K562 (cell line): ENCODE measurements around the gene RFT1. TPM values are rescaled to one million over a fixed set of nuclear protein-coding genes. Genes with fewer than 3 reads are reported as not detected.

Experiments
- ATAC-seq: fragments of 200-7000 bp; cut with Tn5 transposase; 3 replicates; pipeline ENCODE4 v1.9.1; 2020; ENCODE audit warnings: moderate library complexity
- BruUV-seq: library from RNA; stranded (reverse); fragments of 400-500 nt; replicated peaks from 2 replicates; lab custom pipeline; 2021; lab: Mats Ljungman, UMichigan
- CTCF ChIA-PET: fragments of 300-600 bp; formaldehyde crosslinking; extraction: SDS; loops from one replicate; lab custom pipeline; 2021; ENCODE audit warnings: low intra/inter-chr PET ratio; lab: Yijun Ruan, JAX
- POLR2A ChIA-PET: fragments of 300-600, 350-650 bp; sonication (Branson Sonifier 250); formaldehyde crosslinking; extraction: SDS; loops from one replicate; lab custom pipeline; 2021; ENCODE audit warnings: antibody characterized with exemption, inconsistent platforms; lab: Yijun Ruan, JAX
- DNase-seq, 4 experiments: peaks; one replicate each; pipeline versions ENCODE4 v3.0.0 to v3.0.0-alpha.2; 2011 to 2018; ENCODE audit warnings: low spot score in 3 of 4, mixed read lengths in 3 of 4; ENCODE audit errors: extremely low read depth in 1 of 4
- FAIRE-seq: peaks from 2 replicates; lab custom pipeline; 2011; peaks lifted over from hg19 to GRCh38; lab: Jason Lieb, UNC
- H2AFZ ChIP-seq: 2 replicates; pipeline ENCODE4 v1.6.0; 2011; ENCODE audit warnings: low read depth, low read length, control low read depth, inconsistent platforms
- H3K27ac ChIP-seq: fragments of 200-600 bp; 3 replicates; pipeline ENCODE4 v1.8.0; 2011; ENCODE audit warnings: low read depth, mild to moderate bottlenecking, control low read depth, inconsistent platforms, low read length, moderate library complexity, mixed read lengths; ENCODE audit errors: extremely low read depth
- H3K27me3 ChIP-seq, 2 experiments: fragments of 300-600 bp in 1 of 2; 2 replicates in 1 of 2; 3 replicates in 1 of 2; pipeline versions ENCODE4 v1.6.0 to v1.8.0; 2011; ENCODE audit warnings: inconsistent platforms in 2 of 2, low read length in 2 of 2, mild to moderate bottlenecking in 1 of 2, mixed read lengths in 1 of 2, moderate library complexity in 1 of 2; ENCODE audit not compliant: control insufficient read depth in 2 of 2, insufficient read depth in 2 of 2
- H3K36me3 ChIP-seq: fragments of 300-600 bp; 3 replicates; pipeline ENCODE4 v1.8.0; 2011; ENCODE audit warnings: mild to moderate bottlenecking, low read length, inconsistent platforms; ENCODE audit not compliant: control insufficient read depth, insufficient read depth
- H3K4me1 ChIP-seq, 2 experiments: fragments of 200-600 bp in 1 of 2; replicated peaks in 1 of 2; 2 replicates in 1 of 2; 3 replicates in 1 of 2; pipeline versions ENCODE4 v1.5.1 to v1.8.0; 2011; ENCODE audit warnings: inconsistent platforms in 2 of 2, low read length in 2 of 2, mild to moderate bottlenecking in 1 of 2, mixed read lengths in 1 of 2, moderate library complexity in 1 of 2; ENCODE audit not compliant: control insufficient read depth in 2 of 2, insufficient read depth in 2 of 2
- H3K4me2 ChIP-seq: 2 replicates; pipeline ENCODE4 v1.6.1; 2011; ENCODE audit warnings: low read length, control low read depth, inconsistent platforms, mixed read lengths; ENCODE audit not compliant: insufficient read depth
- H3K4me3 ChIP-seq: fragments of 200-600 bp; sonication (generic), shearing (Covaris generic); 2 replicates; pipeline ENCODE4 v1.5.1; 2016; ENCODE audit warnings: control low read depth, inconsistent platforms
- H3K79me2 ChIP-seq: fragments of 200-600 bp; 3 replicates; pipeline ENCODE4 v1.8.0; 2011; ENCODE audit warnings: low read length, inconsistent platforms; ENCODE audit not compliant: control insufficient read depth, insufficient read depth
- H3K9ac ChIP-seq, 2 experiments: 2 replicates each; pipeline versions ENCODE4 v1.6.0 to v1.6.1; 2011; ENCODE audit warnings: low read depth in 2 of 2, low read length in 2 of 2, control low read depth in 1 of 2, inconsistent platforms in 1 of 2, mild to moderate bottlenecking in 1 of 2, mixed read lengths in 1 of 2; ENCODE audit not compliant: insufficient read depth in 1 of 2
- H3K9me1 ChIP-seq: one replicate; pipeline ENCODE4 v1.6.0; 2011; ENCODE audit warnings: inconsistent platforms, mild to moderate bottlenecking, low read length, moderate library complexity; ENCODE audit not compliant: control insufficient read depth, insufficient read depth
- H3K9me3 ChIP-seq: replicated peaks from 2 replicates; pipeline ENCODE4 v1.5.1; 2011; ENCODE audit warnings: low read depth, low read length, inconsistent platforms; ENCODE audit not compliant: control insufficient read depth, insufficient read depth
- H4K20me1 ChIP-seq: replicated peaks from 2 replicates; pipeline ENCODE4 v1.6.1; 2011; ENCODE audit warnings: low read length, inconsistent platforms, mixed read lengths; ENCODE audit not compliant: control insufficient read depth, insufficient read depth
- BRCA1 ChIP-seq, 2 experiments: fragments of 450-650 bp in 1 of 2; sonication (generic) in 1 of 2; formaldehyde crosslinking in 1 of 2; IDR thresholded peaks; 2 replicates each; pipeline versions ENCODE4 v1.5.0 to v1.6.1; 2017 to 2020; ENCODE audit warnings: mild to moderate bottlenecking in 1 of 2, missing genetic modification reagents in 1 of 2
- CAMTA2 ChIP-seq: fragments of 250-450 bp; sonication (Bioruptor Pico); conservative IDR thresholded peaks from 2 replicates; pipeline ENCODE4 v1.5.1; 2022
- CEBPB ChIP-seq: fragments of 450-650 bp; IDR thresholded peaks from 2 replicates; pipeline ENCODE4 v1.6.1; 2016; ENCODE audit warnings: missing genetic modification characterization, missing compliant biosample characterization
- EP300 ChIP-seq: IDR thresholded peaks from 2 replicates; pipeline ENCODE4 v1.6.1; 2012; ENCODE audit warnings: low read length, improper control_type of control experiment
- ETV1 ChIP-seq: fragments of 450-650 bp; conservative IDR thresholded peaks from 2 replicates; pipeline ENCODE4 v1.6.1; 2016; ENCODE audit warnings: missing genetic modification characterization, control low read depth, low read depth, missing compliant biosample characterization
- FOS ChIP-seq: IDR thresholded peaks from 3 replicates; pipeline ENCODE4 v1.6.1; 2011; ENCODE audit not compliant: insufficient read length; ENCODE audit errors: extremely low read depth
- FOXK2 ChIP-seq, 2 experiments: fragments of 450-650 bp; IDR thresholded peaks in 1 of 2; conservative IDR thresholded peaks in 1 of 2; 2 replicates each; pipeline ENCODE4 v1.6.1; 2016; ENCODE audit warnings: low read depth in 2 of 2, mild to moderate bottlenecking in 1 of 2
- MAFF ChIP-seq: IDR thresholded peaks from 2 replicates; pipeline ENCODE4 v1.6.1; 2012; ENCODE audit warnings: low read length, improper control_type of control experiment
- PPARD ChIP-seq: fragments of 250-450 bp; sonication (Bioruptor Pico); IDR thresholded peaks from 2 replicates; pipeline ENCODE4 v1.8.0; 2022; ENCODE audit warnings: inconsistent platforms, mild to moderate bottlenecking, moderate library complexity
- RHOXF2B ChIP-seq: fragments of 250-450 bp; sonication (Bioruptor Pico); conservative IDR thresholded peaks from 2 replicates; pipeline ENCODE4 v1.5.1; 2021
- TSC22D4 ChIP-seq: fragments of 450-650 bp; IDR thresholded peaks from 2 replicates; pipeline ENCODE4 v1.6.1; 2016; ENCODE audit warnings: missing genetic modification characterization, missing biosample characterization, control low read depth
- ZNF12 ChIP-seq: sonication (generic); formaldehyde crosslinking; IDR thresholded peaks from 2 replicates; pipeline ENCODE4 v1.4.0; 2020; ENCODE audit warnings: mild to moderate bottlenecking, missing genetic modification reagents
- ZNF75A ChIP-seq: fragments of 450-650 bp; formaldehyde crosslinking; IDR thresholded peaks from 2 replicates; pipeline ENCODE4 v1.4.0; 2020; ENCODE audit warnings: mild to moderate bottlenecking
- WGBS: fragments of 100-300 bp; shearing (Covaris generic); methylation state at CpG from one replicate; pipeline ENCODE4 v1.1.6; 2016; ENCODE audit warnings: low coverage, mixed read lengths; ENCODE audit not compliant: insufficient coverage; ENCODE audit errors: missing lambda C conversion rate; 5-methylcytosine and 5-hydroxymethylcytosine counted together
- in situ Hi-C: fragments of 300-500 bp; cut with MboI; formaldehyde crosslinking; loops from 4 replicates; pipeline ENCODE4 v1.15.0; 2018; ENCODE audit warnings: inconsistent platforms, mixed read lengths
- intact Hi-C: fragments of 100-400 bp; cut with micrococcal nuclease; formaldehyde crosslinking; loops from 2 replicates; pipeline ENCODE4 v1.14.2; 2022
- polyA plus RNA-seq, 8 experiments: library from polyadenylated mRNA; depleted of rRNA in 4 of 8; stranded (reverse) in 5 of 8; unstranded in 3 of 8; fragments of >200 nt; fragmentation: Nextera tagmentation in 2 of 8; fragmentation: Illumina TruSeq in 1 of 8; extraction: Ambion mirVana in 2 of 8; extraction: Trizol in 1 of 8; gene quantifications; 2 replicates each; pipeline versions ENCODE4 v1.2.1 to v1.2.3, GENCODE V29; 2011 to 2014; ENCODE audit warnings: inconsistent platforms in 1 of 8, missing spikeins in 1 of 8
- total RNA-seq, 7 experiments: library from RNA; depleted of rRNA in 6 of 7; stranded (reverse); fragments of >200 nt in 6 of 7; fragmentation: Illumina TruSeq in 2 of 7; extraction: Trizol in 2 of 7; gene quantifications; 2 replicates each; pipeline versions ENCODE4 v1.2.1 to v1.2.3, GENCODE V29; 2011 to 2021; ENCODE audit warnings: low replicate concordance in 1 of 7
- TF ChIP-seq, protein P1 (sequence below): fragments of 450-650 bp; formaldehyde crosslinking; IDR thresholded peaks from 2 replicates; pipeline ENCODE4 v1.4.0; 2022; ENCODE audit warnings: missing genetic modification characterization

The RFT1 gene
- total and polyA plus RNA-seq, 9 of the 15 experiments (the other 6 are each of a cell fraction or from before 2014, with no cell fraction given): 4.4 to 23.8 (median 8.9) TPM

DNA sequence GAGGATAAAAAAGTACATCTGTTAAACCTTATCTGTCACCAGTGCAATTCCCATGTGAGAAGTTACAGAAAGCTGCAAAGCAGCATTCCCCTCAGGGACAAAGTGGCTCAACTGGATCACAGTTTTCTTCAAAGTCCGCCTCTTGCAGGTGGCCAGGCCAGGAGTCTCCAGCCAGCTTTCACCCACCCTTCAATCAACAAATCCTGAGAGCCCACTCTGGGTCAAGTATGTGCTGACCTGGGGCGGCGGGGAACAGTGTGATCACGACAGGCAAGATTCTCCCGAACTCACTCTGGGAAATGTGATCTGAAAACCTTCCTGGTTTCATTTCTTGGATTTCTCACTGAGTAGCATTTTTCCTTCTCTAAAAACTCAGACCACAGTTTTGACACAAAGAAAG lies 39.2 kb downstream of the RFT1 start:
- no peak for DNase-seq
- H3K9ac ChIP-seq: no peak overlapping the region
- TF ChIP-seq FOS: no peak
- no peak for TF ChIP-seq FOXK2 (conservative IDR thresholded peaks at IDR 0.05 in 1 of 2, IDR thresholded peaks at IDR 0.05 in 1 of 2; ENCODE audit: low read depth in 2 of 2)
- TF ChIP-seq TSC22D4: no peak
- TF ChIP-seq ZNF12 (CRISPR knock-in tag): no peak
- no peak for TF ChIP-seq EP300
- no peak for TF ChIP-seq CEBPB (tag)
- TF ChIP-seq ZNF75A (CRISPR knock-in tag): no peak
- TF ChIP-seq ETV1 (tag): no peak
- TF ChIP-seq BRCA1 (IDR thresholded peaks at IDR 0.05): no peak
- no peak for TF ChIP-seq BRCA1 (CRISPR knock-in tag; IDR thresholded peaks at IDR 0.05)
- TF ChIP-seq, protein P1, sequence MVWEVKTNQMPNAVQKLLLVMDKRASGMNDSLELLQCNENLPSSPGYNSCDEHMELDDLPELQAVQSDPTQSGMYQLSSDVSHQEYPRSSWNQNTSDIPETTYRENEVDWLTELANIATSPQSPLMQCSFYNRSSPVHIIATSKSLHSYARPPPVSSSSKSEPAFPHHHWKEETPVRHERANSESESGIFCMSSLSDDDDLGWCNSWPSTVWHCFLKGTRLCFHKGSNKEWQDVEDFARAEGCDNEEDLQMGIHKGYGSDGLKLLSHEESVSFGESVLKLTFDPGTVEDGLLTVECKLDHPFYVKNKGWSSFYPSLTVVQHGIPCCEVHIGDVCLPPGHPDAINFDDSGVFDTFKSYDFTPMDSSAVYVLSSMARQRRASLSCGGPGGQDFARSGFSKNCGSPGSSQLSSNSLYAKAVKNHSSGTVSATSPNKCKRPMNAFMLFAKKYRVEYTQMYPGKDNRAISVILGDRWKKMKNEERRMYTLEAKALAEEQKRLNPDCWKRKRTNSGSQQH (CRISPR knock-in tag): no peak
- no peak for TF ChIP-seq PPARD (CRISPR knock-in tag)
- TF ChIP-seq MAFF: no peak
- no peak for TF ChIP-seq RHOXF2B (CRISPR knock-in tag)
- TF ChIP-seq CAMTA2 (CRISPR knock-in tag): no peak
- TF ChIP-seq, all 486 proteins: peak for 0
- no peak overlapping the region for H3K27ac ChIP-seq
- no peak overlapping the region for H2AFZ ChIP-seq
- no peak overlapping the region for H3K4me2 ChIP-seq
- H3K4me3 ChIP-seq: no peak overlapping the region
- ATAC-seq (no peak), FAIRE-seq (no peak)
- H3K36me3 ChIP-seq: peaks cover 14% of the 10 kb centered on the region; the same call in 1 of the 3 replicates
- CTCF ChIA-PET: no interaction called here
- intact Hi-C loops (no loop called here), in situ Hi-C loops (no loop called here)
- H3K9me3 ChIP-seq: no peaks in the 10 kb centered on the region
- H3K9me1 ChIP-seq: no peaks in the 10 kb centered on the region
- no peaks in the 10 kb centered on the region for H4K20me1 ChIP-seq
- POLR2A ChIA-PET: no interaction called here
- H3K79me2 ChIP-seq: no peaks in the 10 kb centered on the region
- 49% methylated on average over 2 of the region's 5 CpGs for WGBS
- no peaks in the 10 kb centered on the region for H3K4me1 ChIP-seq
- BruUV-seq: TSS peak; percentile 25
- no peaks in the 10 kb centered on the region for H3K27me3 ChIP-seq
